Activated naive CD4-positive, alpha-beta T cell treated with Interleukin-2 at 50 U/mL for 16 hours (primary cell): Measurements from ENCODE around the gene EVI5L.
"Not testable (repeated sequence)": the region's sequence is repeated elsewhere in the genome, so short reads cannot be mapped to it uniquely, and the experiment has no call there.

Experiments used
- DNase-seq: peaks from one replicate; pipeline ENCODE4 v3.0.0-alpha.2; 2020

Gene EVI5L

DNA sequence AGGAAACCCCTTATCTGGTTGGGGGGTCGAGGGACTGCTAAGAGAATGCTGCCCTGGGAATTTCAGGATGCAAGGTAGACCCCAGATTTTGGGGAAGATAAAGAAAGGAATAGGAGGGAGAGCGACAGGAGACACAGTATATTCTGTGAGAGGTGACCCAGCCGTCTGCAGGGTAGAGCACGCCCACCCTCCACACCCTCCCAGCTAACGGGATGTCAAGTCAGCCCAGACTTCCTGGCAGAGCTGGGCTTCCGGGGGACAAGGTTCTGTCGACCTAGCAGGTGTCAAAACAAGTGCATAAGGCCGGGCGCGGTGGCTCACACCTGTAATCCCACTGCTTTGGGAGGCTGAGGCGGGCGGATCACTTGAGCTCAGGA, 44.9 kb downstream of the EVI5L start:
- DNase-seq: no peak

- DNase-seq: no peak
Observed at GRCh38 chr19:7877249-7877836, 47.3 kb downstream of the EVI5L start.

DNA sequence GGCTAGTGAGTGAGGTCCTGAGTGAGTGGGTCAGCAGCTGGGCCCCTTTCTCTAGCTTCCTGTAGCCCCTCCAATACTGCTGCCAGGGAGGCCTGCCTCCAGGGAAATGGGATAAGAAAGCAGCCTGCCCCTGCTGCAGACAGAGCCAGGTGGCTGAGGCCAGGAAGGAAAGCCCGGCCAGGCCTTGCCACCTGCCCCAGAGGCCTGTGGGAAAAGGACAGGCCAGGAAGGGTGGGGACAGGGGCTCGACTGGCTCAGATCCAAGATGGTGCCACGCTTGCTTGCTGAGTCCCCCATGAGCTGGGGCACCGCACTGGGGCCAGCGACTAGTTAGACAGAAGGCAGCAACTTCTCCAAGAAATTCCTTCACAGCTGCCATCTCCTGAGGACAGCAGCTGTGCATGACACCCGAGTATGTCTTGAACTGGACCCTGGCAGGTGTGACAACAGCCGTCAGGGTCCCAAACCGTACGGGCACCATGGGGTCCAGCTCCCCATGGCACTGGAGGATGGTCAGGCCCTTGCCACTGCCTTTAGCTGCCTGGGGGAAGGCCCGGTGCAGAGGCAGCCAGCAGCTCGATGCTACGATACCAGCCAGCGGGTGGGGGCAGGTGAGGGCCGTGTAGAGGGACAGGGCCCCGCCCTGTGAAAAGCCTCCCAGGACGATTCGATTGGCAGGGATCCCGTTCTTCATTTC, 49.2 kb downstream of the EVI5L start:
- DNase-seq: no peak

GRCh38 chr19:7879836-7880235, 49.8 kb downstream of the EVI5L start:
- no peak for DNase-seq

- DNase-seq: no peak
Observed at GRCh38 chr19:7881910-7882309, 51.9 kb downstream of the EVI5L start.

DNA sequence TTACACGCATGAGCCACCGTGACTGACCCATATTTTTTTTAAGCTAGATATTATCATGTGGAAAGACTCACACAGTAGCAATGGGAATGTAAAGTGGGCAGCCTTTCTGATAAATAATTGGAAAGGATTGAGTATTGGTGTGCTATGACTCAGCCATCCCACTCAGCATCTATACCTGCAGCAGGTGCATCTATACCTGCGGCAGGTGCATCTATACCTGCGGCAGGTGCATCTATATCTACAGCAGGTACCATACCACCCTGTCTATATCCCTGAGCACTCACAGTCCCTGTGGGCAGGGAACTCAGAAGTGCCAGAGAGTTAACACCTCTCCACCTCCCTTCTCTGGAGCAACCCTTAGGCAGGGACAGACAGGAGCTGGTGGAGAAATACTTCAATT, 53.1 kb downstream of the EVI5L start:
- DNase-seq: no peak

DNA sequence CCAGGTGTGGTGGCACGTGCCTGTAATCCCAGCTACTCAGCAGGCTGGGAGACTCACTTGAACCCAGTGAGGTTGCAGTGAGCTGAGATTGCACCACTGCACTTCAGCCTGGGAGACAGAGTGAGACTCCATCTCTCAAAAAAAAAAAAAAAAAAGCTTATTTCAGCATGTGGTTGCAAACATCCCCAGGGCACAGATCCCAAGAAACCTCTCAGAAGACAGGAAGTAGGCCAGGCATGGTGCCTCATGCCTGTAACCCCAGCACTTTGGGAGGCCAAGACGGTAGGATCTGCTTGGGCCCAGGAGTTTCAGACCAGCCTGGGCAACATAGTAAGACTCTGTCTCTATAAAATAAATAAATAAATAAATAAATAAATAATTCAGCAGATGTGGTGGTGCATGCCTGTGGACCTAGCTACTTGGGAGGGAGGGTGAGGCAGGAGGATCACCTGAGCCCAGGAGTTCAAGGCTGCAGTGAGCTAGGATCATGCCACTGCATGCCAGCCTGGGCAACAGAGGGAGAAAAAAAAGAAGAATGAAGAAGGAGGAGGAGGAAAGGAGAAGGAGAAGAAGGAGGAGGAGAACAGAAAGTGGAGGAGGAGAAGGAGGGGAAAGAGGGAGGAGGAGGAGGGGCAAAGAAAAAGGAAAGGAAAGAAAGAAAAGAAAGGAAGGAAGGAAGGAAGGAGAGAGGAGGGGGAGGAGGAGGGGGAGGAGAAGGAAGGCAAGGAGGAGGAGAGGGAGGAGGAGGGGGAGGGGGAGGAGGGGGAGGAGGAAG, 54.0 kb downstream of the EVI5L start:
- no peak for DNase-seq

DNA sequence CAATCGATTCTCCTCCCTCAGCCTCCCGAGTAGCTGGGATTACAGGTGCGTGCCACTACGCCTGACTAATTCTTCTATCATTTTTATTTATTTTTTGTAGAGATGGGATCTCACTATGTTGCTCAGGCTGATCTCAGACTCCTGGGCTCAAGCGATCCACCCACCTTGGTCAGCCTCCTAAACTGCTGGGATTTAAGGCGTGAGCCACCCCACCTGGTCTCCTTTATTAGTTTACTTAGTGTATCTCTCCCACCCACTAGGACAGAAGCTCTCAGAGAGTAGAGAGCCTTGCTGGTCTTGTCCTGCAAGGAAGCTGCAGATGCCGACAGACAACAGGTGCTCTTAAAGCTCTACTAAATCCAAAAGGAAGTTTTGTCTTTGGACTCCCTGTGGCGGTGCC, 55.8 kb downstream of the EVI5L start:
- no peak for DNase-seq

DNA sequence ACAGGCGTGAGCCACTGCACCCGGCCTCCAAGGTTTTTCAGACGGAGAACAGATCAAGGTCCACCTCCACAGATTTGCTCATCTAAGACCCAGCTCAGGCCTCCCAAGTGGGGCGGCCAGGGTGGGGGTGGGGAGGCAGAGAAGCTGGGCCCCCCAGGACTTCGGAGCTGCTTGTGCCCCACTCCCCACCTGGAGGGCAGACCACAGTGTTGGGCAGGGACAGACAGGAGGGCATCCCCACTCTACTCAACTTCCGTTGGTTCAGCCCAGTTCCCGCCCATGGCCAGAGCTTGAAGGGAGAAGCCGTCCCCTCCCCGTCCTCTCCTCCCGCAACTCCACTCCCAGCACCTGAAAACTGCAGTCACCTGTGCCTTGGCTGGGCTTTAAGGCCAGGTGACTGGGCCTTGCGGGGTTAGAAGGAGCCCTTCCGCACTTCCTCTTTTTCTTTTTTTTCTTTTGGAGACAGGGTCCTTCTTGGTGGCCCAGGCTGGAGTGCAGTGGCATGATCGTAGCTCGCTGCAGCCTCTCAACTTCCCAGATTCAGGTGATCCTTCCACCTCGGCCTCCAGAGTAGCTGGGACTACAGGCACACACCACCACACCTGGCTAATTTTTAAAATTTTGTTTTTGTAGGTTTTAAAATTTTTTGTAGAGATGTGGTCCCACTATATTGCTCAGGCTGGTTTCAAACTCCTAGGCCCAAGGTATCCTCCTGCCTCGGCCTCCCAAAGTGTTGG, 57.6 kb downstream of the EVI5L start:
- no peak for DNase-seq

DNA sequence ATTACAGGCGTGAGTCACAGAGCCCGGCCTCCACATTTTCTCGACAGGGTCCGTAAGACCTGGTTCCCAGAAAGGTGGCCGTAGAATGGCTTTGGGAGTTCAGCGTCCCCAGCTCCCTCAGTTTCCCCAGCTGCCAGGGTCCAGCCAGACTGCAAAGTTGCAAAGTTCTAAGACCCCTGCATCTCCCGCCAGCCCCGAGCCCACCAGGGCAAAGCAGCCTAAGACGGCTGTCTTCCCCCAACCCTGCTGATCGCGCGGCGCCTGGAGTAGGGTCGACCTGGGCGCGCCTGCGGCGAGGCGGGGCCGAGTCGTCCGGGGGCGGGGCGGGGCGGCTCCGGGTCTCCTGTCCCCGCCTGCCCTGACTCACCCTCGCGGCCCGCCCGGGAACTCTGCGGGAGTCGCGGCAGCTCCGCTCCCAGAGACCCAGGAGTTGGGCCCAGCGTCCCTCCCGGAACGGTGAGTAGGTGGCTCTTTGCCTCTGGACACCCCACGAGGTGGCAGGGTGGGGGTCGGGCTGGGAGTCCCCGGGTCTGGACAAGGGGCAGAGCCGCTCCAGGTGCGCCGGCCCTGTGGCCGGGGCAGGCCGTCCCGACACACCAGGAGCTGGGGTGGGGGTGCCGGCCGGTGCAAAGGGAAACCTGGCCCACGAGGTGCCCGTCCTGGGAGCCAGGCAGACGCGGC, 58.3 kb downstream of the EVI5L start, which contains the start of gene LRRC8E:
Gene LRRC8E (plus strand): TSS at position 366 of the 681 bp plus-strand sequence. CDS start 7,094 bp downstream, outside the sequence.
- DNase-seq: peak; percentile 45

DNA sequence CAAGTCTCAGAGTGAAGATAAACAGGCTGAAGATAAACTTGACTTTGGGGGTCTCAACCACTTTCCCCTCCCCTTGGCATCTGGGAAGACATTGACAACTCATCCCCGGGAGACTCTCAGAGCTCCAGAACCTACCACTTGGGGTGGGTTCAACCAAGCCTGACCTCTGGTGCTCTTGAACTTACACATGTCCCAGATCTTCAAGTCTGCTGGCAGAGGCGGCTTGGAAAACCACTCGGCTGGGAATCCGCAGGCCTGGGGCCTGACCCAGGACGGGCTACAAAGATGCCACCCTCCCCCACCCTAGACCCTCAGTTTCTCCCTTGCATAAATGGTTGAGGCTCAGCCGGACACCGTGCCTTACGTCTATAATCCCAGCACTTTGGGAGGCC, 58.8 kb downstream of the EVI5L start:
- no peak for DNase-seq

GRCh38 chr19:7893362-7894101, 63.5 kb downstream of the EVI5L start:
- DNase-seq: not testable (repeated sequence)

- DNase-seq: no peak
Observed at GRCh38 chr19:7894612-7895309, 64.7 kb downstream of the EVI5L start.

DNA sequence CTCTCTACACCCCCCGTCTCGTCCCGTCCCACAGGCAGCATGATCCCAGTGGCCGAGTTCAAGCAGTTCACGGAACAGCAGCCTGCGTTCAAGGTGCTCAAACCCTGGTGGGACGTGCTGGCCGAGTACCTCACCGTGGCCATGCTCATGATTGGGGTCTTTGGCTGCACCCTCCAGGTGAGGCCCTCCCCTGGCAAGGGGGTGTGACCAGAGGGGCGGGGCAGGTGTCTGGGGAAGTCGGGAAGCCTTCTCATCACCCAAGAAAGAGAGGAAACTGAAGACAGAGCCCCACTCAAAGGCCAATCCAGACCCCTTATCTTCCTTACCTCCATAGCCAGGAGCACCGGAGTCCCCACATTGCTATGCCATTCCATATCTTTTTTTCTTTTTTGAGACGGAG, 65.5 kb downstream of the EVI5L start:
- no peak for DNase-seq

DNA sequence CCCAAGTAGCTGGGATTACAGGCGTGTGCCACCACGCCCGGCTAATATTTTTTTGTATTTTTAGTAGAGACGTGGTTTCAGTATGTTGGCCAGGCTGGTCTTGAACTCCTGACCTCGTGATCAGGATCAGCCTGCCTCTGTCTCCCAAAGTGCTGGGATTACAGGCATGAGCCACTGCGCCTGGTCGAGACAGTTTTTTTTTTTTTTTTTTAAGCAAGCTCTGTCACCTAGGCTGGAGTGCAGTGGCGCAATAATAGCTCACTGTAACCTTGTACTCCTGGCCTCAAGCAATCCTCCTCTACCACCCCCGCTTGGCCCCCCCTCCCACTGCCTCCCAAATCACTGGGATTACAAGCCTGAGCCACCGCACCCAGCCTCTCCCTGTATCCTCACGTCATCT, 67.3 kb downstream of the EVI5L start:
- DNase-seq: no peak

DNA sequence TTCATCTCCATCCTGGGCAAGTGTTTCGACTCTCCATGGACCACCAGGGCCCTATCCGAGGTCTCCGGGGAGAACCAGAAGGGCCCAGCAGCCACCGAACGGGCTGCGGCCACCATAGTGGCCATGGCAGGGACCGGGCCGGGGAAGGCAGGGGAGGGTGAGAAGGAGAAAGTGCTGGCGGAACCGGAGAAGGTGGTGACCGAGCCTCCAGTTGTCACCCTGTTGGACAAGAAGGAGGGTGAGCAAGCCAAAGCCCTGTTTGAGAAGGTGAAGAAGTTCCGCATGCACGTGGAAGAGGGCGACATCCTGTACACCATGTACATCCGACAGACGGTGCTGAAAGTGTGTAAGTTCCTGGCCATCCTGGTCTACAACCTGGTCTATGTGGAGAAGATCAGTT, 68.9 kb downstream of the EVI5L start:
- no peak for DNase-seq

DNA sequence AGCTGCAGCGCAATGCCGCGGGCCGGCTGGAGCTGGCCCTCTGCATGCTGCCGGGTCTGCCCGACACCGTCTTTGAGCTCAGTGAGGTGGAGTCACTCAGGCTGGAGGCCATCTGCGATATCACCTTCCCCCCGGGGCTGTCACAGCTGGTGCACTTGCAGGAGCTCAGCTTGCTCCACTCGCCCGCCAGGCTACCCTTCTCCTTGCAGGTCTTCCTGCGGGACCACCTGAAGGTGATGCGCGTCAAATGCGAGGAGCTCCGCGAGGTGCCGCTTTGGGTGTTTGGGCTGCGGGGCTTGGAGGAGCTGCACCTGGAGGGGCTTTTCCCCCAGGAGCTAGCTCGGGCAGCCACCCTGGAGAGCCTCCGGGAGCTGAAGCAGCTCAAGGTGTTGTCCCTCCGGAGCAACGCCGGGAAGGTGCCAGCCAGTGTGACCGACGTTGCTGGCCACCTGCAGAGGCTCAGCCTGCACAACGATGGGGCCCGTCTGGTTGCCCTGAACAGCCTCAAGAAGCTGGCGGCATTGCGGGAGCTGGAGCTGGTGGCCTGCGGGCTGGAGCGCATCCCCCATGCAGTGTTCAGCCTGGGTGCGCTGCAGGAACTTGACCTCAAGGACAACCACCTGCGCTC, 69.8 kb downstream of the EVI5L start:
- no peak for DNase-seq

GRCh38 chr19:7900401-7900870, 70.4 kb downstream of the EVI5L start:
- no peak for DNase-seq

- no peak for DNase-seq
Observed at GRCh38 chr19:7900931-7901330, 70.9 kb downstream of the EVI5L start.

DNA sequence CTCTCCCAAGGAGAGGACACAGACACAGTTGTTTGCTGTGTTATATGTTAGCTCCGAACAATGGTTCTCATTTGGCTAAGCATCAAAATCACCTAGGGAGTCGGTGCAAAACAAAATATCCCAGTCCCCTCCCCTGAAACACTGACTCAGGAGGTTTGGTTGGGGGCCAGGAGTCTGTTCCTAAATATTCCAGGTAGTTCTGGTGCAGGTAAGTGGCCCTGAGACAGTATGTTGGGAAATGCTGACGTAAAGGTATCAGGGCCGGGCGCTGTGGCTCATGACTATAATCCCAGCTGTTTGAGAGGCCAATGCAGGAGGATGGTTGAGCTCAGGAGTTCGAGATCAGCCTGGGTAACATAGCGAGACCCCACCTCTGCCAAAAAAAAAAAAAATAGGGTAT, 71.3 kb downstream of the EVI5L start:
- DNase-seq: no peak

DNA sequence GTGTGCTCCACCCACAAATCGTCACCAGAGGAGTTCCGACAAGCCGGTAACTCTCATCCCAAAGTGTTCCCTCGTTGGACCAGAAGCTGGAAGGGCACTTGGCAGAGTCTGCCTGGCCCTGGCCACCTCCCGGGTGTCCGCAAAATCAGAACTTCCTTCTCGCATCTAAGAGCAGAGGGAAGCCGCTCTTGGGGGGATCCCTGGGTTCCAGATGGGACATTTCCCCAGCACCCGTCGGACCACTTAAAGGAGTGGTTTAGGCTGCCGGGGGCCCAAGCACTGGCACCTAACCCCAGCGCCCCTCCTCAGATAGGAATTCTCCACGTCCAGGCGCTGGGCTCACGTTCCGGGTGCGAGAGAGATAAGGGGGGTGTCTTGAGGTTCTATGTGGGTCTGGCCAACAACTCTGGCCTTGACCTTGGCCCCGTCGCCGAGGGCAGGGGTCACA, 72.8 kb downstream of the EVI5L start:
- no peak for DNase-seq
